GM12872 (cell line): ENCODE data around the gene PNPLA6.

Experiments used
- TF ChIP-seq, protein P1 (sequence below): IDR thresholded peaks from 3 replicates; pipeline ENCODE4 v1.5.1; 2011; ENCODE audit warnings: low read depth, mild to moderate bottlenecking, low read length, moderate library complexity; ENCODE audit not compliant: insufficient read depth

Gene PNPLA6

DNA sequence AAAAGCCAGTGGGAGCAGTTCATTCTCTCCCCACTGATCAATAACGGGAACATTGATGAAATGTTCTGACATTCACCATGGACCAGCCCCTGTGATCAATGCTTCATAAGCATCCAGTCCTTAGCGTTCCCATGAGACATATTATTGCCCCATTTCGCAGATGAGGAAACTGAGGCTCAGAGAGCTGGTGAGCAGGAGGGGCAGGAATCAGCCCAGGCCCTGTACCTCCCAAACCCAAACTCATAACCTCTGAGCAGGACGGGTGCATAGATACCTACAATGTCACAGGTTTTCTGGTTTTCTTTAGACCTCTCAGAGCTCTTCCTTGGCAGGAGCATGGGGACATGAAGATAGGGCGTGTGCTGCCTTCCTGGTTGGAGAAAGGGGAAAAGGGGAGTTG lies 11.0 kb upstream of the PNPLA6 start:
- TF ChIP-seq, protein P1, sequence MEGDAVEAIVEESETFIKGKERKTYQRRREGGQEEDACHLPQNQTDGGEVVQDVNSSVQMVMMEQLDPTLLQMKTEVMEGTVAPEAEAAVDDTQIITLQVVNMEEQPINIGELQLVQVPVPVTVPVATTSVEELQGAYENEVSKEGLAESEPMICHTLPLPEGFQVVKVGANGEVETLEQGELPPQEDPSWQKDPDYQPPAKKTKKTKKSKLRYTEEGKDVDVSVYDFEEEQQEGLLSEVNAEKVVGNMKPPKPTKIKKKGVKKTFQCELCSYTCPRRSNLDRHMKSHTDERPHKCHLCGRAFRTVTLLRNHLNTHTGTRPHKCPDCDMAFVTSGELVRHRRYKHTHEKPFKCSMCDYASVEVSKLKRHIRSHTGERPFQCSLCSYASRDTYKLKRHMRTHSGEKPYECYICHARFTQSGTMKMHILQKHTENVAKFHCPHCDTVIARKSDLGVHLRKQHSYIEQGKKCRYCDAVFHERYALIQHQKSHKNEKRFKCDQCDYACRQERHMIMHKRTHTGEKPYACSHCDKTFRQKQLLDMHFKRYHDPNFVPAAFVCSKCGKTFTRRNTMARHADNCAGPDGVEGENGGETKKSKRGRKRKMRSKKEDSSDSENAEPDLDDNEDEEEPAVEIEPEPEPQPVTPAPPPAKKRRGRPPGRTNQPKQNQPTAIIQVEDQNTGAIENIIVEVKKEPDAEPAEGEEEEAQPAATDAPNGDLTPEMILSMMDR, result no peak

DNA sequence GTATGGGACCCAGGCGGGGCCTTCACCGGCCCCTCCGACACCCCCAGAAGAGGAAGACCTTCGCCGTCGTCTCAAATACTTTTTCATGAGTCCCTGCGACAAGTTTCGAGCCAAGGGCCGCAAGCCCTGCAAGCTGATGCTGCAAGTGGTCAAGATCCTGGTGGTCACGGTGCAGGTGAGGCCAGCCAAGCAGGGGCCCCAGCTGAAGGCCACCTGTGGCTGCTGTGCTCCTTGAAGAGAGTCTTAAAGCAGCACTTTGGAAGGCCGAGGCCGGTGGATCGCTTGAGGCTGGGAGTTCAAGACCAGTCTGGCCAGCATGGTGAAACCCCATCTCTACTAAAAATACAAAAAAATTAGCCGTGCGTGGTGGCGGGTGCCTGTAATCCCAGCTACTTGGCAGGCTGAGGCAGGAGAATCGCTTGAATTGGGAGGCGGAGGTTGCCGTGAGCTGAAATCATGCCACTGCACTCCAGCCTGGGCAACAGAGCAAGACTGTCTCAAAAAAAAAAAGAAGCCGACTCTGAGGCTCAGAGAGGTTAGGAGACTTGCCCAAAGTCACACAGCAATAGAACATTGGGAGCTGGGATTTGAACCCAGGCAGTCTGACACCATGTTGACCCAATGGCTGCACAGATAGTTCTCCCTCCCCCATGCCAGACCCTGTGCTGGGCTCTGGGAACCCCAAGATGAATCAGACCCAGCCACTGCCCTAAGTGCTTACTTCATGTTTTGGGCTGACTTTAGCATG lies 10.4 kb upstream of the PNPLA6 start:
- TF ChIP-seq, protein P1, result no peak

DNA sequence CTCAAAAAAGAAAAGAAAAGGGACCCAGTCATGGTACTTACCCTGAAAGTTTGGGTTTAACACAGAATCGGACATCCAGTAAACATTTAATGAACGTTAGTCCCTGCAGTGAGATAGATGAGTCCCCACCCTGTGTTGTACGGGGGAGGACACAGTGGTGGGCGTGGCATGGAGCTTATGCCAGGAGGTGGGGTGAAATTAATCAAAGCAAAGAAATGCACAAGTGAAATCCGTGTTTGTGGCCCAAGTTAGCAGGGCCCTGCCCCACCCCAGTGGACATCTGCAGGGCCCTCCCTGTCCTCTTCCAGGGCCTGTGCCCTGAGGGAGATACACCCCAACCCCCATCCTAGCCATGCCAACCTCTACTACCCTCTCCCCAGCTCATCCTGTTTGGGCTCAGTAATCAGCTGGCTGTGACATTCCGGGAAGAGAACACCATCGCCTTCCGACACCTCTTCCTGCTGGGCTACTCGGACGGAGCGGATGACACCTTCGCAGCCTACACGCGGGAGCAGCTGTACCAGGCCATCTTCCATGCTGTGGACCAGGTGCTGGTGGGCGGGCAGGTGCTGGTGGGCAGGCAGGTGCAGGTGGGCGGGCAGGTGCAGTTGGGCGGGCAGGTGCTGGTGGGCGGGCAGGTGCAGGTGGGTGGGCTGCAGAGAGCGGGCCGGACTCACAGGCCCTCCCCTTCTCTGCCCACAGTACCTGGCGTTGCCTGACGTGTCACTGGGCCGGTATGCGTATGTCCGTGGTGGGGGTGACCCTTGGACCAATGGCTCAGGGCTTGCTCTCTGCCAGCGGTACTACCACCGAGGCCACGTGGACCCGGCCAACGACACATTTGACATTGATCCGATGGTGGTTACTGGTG lies 9.2 kb upstream of the PNPLA6 start:
- TF ChIP-seq, protein P1, result no peak

DNA sequence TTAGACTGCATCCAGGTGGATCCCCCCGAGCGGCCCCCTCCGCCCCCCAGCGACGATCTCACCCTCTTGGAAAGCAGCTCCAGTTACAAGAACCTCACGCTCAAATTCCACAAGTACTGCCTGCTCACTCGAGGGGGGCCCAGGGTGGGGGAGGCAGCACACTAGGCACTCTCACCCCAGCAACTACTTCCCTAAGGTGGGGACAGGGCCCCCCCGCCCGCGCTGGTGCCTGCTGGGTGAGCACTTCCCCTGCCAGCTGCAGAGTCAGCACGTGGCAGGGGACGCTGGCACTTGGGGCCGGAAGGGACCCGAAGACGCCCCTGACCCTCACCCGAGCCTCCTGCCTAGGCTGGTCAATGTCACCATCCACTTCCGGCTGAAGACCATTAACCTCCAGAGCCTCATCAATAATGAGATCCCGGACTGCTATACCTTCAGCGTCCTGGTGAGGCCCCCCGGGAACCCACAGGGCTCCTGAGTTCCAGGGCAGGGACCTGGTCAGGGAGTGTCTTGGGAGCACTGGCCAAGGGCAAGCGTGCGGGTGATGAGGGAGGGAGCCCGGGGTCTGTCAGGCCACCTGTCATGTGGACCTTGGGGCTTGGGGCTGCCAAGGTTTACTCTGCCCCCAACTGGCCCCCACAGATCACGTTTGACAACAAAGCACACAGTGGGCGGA lies 7.9 kb upstream of the PNPLA6 start:
- TF ChIP-seq, protein P1, result no peak

DNA sequence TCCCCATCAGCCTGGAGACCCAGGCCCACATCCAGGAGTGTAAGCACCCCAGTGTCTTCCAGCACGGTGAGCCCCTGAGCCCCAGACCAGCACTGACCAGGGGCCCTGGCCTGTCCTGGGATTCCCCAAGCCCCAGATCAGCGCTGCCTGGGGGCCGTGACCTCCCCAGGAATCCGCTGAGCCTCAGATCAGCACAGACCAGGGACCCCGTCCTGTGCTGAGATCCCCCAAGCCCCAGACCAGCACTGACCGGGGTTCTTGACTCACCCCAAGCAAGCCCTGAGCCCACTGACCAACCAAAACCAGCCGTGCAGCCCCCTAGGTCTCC lies 7.4 kb upstream of the PNPLA6 start:
- TF ChIP-seq, protein P1, result no peak

DNA sequence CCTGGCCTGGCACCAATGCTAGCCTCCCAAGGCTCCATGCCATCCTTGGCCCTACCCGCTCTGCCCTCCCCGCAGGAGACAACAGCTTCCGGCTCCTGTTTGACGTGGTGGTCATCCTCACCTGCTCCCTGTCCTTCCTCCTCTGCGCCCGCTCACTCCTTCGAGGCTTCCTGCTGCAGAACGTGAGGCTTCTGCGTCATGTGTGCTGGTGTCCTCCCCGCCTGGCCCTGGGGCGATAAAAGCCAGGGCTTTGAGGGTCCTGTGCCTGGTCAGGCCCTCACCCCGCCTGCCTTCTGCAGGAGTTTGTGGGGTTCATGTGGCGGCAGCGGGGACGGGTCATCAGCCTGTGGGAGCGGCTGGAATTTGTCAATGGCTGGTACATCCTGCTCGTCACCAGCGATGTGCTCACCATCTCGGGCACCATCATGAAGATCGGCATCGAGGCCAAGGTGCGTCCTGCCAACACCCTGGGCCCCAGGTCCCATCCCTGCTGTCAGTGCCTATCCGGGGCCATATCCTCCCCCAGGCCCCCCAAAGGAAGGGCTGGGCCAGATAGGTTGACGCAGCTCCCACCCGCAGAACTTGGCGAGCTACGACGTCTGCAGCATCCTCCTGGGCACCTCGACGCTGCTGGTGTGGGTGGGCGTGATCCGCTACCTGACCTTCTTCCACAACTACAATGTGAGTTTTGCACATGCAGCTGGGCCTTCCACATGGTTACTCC lies 6.8 kb upstream of the PNPLA6 start:
- TF ChIP-seq, protein P1, result no peak

DNA sequence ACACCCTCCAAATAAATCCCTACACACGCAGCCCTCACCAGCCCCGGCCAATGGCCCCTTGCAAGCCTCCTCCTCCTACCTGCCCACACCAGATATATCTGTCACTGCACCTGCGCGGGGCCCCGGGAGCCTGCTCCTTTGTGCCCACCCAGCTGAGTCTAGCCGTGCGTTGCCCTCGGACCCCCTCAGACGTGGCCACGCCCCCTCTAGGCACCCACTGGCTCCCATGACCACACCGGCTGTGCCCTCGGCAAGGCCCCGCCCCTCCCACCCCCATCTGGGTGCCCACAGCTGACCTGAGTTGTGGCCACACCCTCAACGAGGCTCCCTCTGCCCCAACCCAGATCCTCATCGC lies 6.3 kb upstream of the PNPLA6 start:
- TF ChIP-seq, protein P1, result no peak
